Choroid plexus epithelial cell (primary cell): ENCODE results near the gene RBP5.

Source experiments
- DNase-seq: peaks from one replicate; pipeline ENCODE4 v3.0.0-alpha.2; 2010; ENCODE audit warnings: low read depth
- H3K4me3 ChIP-seq: 2 replicates; pipeline ENCODE4 v1.5.1; 2011; ENCODE audit warnings: low read depth, mild to moderate bottlenecking, control low read depth, low read length, moderate library complexity
- TF ChIP-seq, protein P1 (sequence below): conservative IDR thresholded peaks from 2 replicates; pipeline ENCODE4 v1.5.1; 2011; ENCODE audit warnings: low read depth, mild to moderate bottlenecking, control low read depth, inconsistent platforms, low read length, moderate library complexity

RBP5 gene

DNA sequence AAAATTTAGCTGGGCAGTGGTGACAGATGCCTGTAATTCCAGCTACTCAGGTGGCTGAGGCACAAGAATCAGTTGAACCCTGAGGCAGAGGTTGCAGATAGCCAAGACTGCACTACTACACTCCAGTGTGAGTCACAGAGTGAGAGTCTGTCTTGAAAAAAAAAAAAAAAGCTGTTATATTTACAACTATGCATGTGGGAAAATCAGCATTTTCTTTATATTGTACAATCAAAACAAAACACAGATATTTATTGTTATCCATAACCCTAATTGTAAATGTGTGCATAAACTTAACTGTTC, 48.9 kb downstream of the RBP5 start:
- peak; percentile 80 for DNase-seq
- H3K4me3 ChIP-seq: no peak overlapping the region
- TF ChIP-seq, protein P1, sequence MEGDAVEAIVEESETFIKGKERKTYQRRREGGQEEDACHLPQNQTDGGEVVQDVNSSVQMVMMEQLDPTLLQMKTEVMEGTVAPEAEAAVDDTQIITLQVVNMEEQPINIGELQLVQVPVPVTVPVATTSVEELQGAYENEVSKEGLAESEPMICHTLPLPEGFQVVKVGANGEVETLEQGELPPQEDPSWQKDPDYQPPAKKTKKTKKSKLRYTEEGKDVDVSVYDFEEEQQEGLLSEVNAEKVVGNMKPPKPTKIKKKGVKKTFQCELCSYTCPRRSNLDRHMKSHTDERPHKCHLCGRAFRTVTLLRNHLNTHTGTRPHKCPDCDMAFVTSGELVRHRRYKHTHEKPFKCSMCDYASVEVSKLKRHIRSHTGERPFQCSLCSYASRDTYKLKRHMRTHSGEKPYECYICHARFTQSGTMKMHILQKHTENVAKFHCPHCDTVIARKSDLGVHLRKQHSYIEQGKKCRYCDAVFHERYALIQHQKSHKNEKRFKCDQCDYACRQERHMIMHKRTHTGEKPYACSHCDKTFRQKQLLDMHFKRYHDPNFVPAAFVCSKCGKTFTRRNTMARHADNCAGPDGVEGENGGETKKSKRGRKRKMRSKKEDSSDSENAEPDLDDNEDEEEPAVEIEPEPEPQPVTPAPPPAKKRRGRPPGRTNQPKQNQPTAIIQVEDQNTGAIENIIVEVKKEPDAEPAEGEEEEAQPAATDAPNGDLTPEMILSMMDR: no peak

DNA sequence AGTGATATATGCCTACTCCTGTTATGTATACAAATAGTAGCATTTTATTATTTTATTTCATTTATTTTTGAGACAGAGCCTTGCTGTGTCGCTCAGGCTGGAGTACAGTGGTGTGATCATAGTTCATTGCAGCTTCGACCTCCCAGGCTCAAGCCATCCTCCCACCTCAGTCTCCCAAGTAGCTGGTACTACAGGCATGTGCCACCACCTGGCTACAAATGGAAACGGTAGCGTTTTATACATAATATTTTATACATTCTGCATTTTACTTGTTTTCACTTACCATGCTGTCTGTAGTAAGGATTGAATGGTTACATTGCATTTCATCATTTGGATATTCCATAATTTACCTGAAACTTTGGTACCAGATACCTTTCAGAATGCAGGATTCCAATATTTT, 50.5 kb downstream of the RBP5 start:
- TF ChIP-seq, protein P1: no peak
- no peak for DNase-seq
- H3K4me3 ChIP-seq: no peak overlapping the region

DNA sequence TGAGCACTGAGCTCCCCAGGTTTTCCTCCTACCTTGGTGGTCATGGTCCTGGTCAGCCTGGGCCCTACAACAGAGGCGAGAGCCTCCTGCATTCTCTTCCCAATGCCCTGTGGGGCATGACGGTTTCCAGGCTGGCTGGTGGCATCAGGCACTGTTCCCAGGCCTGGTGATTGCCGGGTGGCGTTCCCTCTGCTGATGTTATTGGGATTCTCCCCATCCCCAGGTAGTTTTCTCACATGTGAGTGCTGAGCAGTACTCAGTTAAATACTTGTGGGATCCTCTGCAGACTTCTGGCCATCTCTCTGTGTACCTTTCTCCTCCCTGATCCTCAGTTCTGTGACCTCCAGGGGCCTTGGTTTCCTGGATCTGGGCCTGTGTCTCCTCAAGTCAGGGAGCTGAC, 52.2 kb downstream of the RBP5 start:
- TF ChIP-seq, protein P1: no peak
- DNase-seq: no peak
- H3K4me3 ChIP-seq: no peak overlapping the region

DNA sequence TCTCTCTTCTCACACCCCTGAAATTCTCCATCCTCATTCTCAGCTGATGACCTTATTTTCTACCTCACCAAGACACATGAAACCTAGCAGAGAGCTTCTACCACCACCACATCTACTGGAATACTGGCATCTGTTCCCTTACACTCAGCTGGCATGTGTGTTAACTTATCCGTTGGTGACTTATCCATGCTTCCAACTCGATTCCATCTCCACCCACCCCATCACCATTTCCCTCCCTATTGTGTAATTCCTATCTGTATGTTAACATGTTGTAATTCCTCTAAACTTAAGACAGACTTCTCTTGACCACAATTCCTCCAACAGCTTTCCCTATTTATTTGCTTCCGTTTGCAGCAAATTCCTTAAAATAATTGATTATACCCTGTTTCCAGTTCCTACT, 52.8 kb downstream of the RBP5 start:
- TF ChIP-seq, protein P1: no peak
- peak; percentile 53 for DNase-seq
- no peak overlapping the region for H3K4me3 ChIP-seq

DNA sequence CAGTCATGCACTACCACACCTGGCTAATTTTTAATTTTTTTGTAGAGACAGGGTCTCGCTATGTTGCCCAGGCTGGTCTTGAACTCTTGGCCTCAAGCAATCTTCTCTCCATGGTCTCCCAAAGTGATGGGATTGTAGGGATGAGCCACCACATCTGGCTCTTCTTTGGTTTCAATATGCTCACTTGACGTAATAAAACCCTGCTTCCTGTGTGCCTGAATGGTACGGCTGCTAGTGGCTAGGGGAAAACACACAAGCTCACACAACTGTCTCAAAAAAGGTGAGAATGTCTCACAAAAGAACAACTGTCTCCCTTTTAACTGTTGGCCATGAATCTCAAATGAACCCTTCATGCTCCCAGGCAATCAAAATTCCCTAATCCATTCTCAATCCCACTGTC, 53.2 kb downstream of the RBP5 start:
- TF ChIP-seq, protein P1: no peak
- no peak overlapping the region for H3K4me3 ChIP-seq
- DNase-seq: no peak

DNA sequence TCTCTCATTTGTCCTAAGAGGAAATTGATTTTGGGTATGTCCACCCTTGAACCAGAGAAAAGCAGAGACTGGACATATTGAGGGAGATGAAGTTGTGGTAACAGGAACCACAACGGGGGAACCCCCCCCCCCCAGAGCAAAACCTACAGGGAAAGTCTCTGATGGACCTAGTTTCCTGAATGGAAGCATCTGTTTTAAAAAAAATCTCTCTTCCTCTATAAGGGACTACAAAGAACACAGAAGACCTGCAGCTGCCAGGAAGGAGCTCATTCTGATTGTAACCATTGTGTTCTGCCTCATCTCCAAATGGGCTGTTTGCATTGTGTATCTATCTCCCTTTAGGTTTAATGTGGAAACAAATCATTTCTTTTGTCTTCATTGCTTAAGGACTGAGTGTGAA, 54.7 kb downstream of the RBP5 start:
- TF ChIP-seq, protein P1: no peak
- no peak for DNase-seq
- no peak overlapping the region for H3K4me3 ChIP-seq
